IPS-15b (cell line): ENCODE measurements around the gene FRMD4A.
A peak's percentile ranks its signal among the peaks of the same experiment; 100 is the strongest.

Experiments
- H3K27me3 ChIP-seq: one replicate; pipeline ENCODE4 v1.6.1; 2013; ENCODE audit warnings: low read length; ENCODE audit not compliant: control insufficient read depth, insufficient read depth
- H3K36me3 ChIP-seq: one replicate; pipeline ENCODE4 v1.6.1; 2013; ENCODE audit warnings: low read length; ENCODE audit not compliant: control insufficient read depth, insufficient read depth
- H3K4me1 ChIP-seq: one replicate; pipeline ENCODE4 v1.6.1; 2013; ENCODE audit warnings: mild to moderate bottlenecking, low read length; ENCODE audit not compliant: control insufficient read depth, insufficient read depth
- H3K4me3 ChIP-seq: one replicate; pipeline ENCODE4 v1.5.1; 2013; ENCODE audit warnings: low read depth, low read length
- H3K9ac ChIP-seq: one replicate; pipeline ENCODE4 v1.6.1; 2013; ENCODE audit warnings: low read depth, mild to moderate bottlenecking, low read length
- H3K9me3 ChIP-seq: one replicate; pipeline ENCODE4 v1.6.1; 2013; ENCODE audit warnings: mild to moderate bottlenecking, low read length; ENCODE audit not compliant: control insufficient read depth, insufficient read depth

Gene FRMD4A

DNA sequence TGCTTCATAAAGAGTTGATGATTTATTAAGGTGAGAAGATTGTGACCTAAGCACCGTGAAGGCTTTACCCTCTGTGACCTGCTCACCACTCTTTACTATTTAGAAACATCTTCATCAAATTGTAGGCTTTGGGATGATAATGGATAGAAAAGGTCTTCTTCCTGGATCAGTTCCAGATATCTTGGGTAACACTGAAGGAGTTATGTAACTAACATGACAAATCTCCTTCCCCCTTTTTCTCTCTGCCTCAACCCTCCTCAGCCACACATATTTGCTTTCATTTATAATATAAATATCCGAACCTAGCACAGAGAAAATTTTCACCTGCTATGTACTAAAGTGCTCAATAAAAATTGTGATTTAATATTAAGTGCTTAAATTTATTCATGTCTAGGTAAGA is 151.5 kb downstream of the FRMD4A start:
- peaks cover 11% of the 10 kb centered on the region for H3K27me3 ChIP-seq

GRCh38 chr10:14173706-14174594 is 156.8 kb downstream of the FRMD4A start:
- Histone ChIP-seq H3K9ac (peak overlapping the region; percentile 74), H3K27me3 (peaks cover 31% of the 10 kb centered on the region), H3K9me3 (no peaks in the 10 kb centered on the region), H3K4me3 (peak overlapping the region; percentile 88), H3K36me3 (no peaks in the 10 kb centered on the region), H3K4me1 (peaks cover 4% of the 10 kb centered on the region)

More for the DNA sequence above, 151.5 kb downstream of the FRMD4A start:
- Histone ChIP-seq H3K9ac (no peak overlapping the region), H3K9me3 (no peaks in the 10 kb centered on the region), H3K36me3 (no peaks in the 10 kb centered on the region), H3K4me3 (no peak overlapping the region), H3K4me1 (no peaks in the 10 kb centered on the region)

- Histone ChIP-seq H3K4me3 (peak overlapping the region; percentile 88), H3K27me3 (peaks cover 31% of the 10 kb centered on the region), H3K9ac (peak overlapping the region; percentile 74), H3K36me3 (no peaks in the 10 kb centered on the region), H3K9me3 (no peaks in the 10 kb centered on the region), H3K4me1 (peaks cover 4% of the 10 kb centered on the region)
Observed at GRCh38 chr10:14173391-14173705, 157.4 kb downstream of the FRMD4A start.

GRCh38 chr10:14172336-14172950 is 158.3 kb downstream of the FRMD4A start:
- no peaks in the 10 kb centered on the region for H3K36me3 ChIP-seq
- peaks cover 4% of the 10 kb centered on the region for H3K4me1 ChIP-seq
- H3K27me3 ChIP-seq = peaks cover 31% of the 10 kb centered on the region
- H3K9ac ChIP-seq = no peak overlapping the region
- H3K9me3 ChIP-seq = no peaks in the 10 kb centered on the region
- H3K4me3 ChIP-seq = no peak overlapping the region

GRCh38 chr10:14171336-14171735 is 159.4 kb downstream of the FRMD4A start:
- Histone ChIP-seq H3K9ac (no peak overlapping the region), H3K9me3 (no peaks in the 10 kb centered on the region), H3K4me3 (no peak overlapping the region), H3K27me3 (peaks cover 31% of the 10 kb centered on the region), H3K36me3 (no peaks in the 10 kb centered on the region), H3K4me1 (peaks cover 4% of the 10 kb centered on the region)

GRCh38 chr10:14163377-14164086 is 167.2 kb downstream of the FRMD4A start:
- Histone ChIP-seq H3K4me3 (no peak overlapping the region), H3K9me3 (no peaks in the 10 kb centered on the region), H3K36me3 (no peaks in the 10 kb centered on the region), H3K4me1 (no peaks in the 10 kb centered on the region), H3K9ac (no peak overlapping the region), H3K27me3 (no peaks in the 10 kb centered on the region)

GRCh38 chr10:14162629-14163344 is 167.9 kb downstream of the FRMD4A start:
- Histone ChIP-seq H3K9ac (no peak overlapping the region), H3K4me3 (no peak overlapping the region), H3K36me3 (no peaks in the 10 kb centered on the region), H3K9me3 (no peaks in the 10 kb centered on the region), H3K27me3 (no peaks in the 10 kb centered on the region), H3K4me1 (no peaks in the 10 kb centered on the region)

DNA sequence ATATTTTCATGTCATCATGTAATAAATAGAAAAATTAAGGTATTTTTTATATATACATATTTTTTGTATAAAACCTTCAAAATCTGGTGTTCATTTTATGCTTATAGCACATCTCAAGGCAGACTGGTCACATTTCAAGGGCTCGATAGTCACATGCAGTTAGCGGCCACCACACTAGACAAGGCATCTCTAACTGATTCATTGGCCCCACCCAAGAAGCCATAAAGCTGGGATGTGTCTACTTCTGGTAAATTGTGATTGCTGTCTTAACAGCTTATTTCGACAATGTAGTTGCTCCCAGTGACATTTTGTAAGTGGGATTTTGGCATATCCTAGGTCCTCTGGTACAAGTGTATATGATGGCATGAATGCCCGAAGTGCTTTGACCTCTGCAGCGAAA is 168.7 kb downstream of the FRMD4A start:
- no peaks in the 10 kb centered on the region for H3K36me3 ChIP-seq
- H3K4me3 ChIP-seq = no peak overlapping the region
- no peaks in the 10 kb centered on the region for H3K4me1 ChIP-seq
- no peaks in the 10 kb centered on the region for H3K27me3 ChIP-seq
- no peak overlapping the region for H3K9ac ChIP-seq
- no peaks in the 10 kb centered on the region for H3K9me3 ChIP-seq

- H3K27me3 ChIP-seq = no peaks in the 10 kb centered on the region
- H3K4me3 ChIP-seq = no peak overlapping the region
- H3K9ac ChIP-seq = no peak overlapping the region
- no peaks in the 10 kb centered on the region for H3K4me1 ChIP-seq
- H3K9me3 ChIP-seq = no peaks in the 10 kb centered on the region
- no peaks in the 10 kb centered on the region for H3K36me3 ChIP-seq
Observed at GRCh38 chr10:14160299-14160698, 170.4 kb downstream of the FRMD4A start.

GRCh38 chr10:14158575-14158974 is 172.1 kb downstream of the FRMD4A start:
- Histone ChIP-seq H3K27me3 (no peaks in the 10 kb centered on the region), H3K4me1 (no peaks in the 10 kb centered on the region), H3K36me3 (no peaks in the 10 kb centered on the region), H3K9ac (no peak overlapping the region), H3K4me3 (no peak overlapping the region), H3K9me3 (no peaks in the 10 kb centered on the region)

GRCh38 chr10:14156104-14156503 is 174.6 kb downstream of the FRMD4A start:
- no peaks in the 10 kb centered on the region for H3K9me3 ChIP-seq
- peaks cover 2% of the 10 kb centered on the region for H3K4me1 ChIP-seq
- no peak overlapping the region for H3K4me3 ChIP-seq
- no peak overlapping the region for H3K9ac ChIP-seq
- no peaks in the 10 kb centered on the region for H3K27me3 ChIP-seq
- H3K36me3 ChIP-seq = no peaks in the 10 kb centered on the region
